GM21360 (cell line): ENCODE data around the gene PGA4.
"Not testable (repeated sequence)": the region's sequence is repeated elsewhere in the genome, so short reads cannot be mapped to it uniquely, and the experiment has no call there.

Source experiments
- ATAC-seq: cut with Tn5 transposase; IDR thresholded peaks from one replicate; pipeline ENCODE4 v1.9.1; 2021; ENCODE audit warnings: mild to moderate bottlenecking, moderate library complexity; ENCODE audit not compliant: unreplicated experiment

Gene PGA4

DNA sequence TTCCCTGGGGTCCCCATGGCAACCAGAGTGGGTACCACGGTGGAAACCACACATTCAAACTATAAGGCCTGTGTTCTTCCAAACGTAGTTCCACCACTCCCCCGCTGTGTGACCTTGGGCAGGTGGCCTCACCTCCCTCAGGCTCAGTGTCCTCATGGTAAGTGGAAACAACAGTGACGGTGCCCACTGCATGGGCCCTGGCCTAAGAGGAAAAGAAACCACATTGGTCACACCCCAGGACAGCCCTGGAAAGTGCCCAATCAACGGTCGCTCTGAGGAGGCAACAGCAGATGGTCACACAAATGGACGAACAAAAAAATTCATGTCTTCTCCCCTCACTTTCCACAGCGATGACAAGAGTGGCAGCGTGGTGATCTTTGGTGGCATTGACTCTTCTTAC lies 25.9 kb downstream of the PGA4 start:
- not testable (repeated sequence) for ATAC-seq

DNA sequence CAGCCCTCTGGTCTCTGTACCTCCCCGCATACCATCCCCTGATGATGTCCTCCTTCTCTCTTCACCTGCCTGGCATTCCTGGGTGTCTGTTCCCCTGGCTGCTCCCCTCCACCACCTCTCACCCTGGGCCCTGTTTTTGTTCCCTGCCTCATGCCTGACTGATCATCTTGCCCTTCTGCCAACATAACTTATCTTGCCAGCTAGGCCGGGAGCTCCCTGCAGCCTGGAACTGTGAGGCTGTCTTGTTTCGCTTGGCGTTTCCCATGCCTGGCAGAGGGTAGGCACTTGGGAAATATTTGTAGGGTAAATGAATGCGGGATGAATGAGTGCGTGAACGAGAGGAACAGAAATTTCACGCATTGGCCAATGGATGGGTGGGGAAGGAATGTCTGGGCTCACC lies 27.1 kb downstream of the PGA4 start:
- not testable (repeated sequence) for ATAC-seq

DNA sequence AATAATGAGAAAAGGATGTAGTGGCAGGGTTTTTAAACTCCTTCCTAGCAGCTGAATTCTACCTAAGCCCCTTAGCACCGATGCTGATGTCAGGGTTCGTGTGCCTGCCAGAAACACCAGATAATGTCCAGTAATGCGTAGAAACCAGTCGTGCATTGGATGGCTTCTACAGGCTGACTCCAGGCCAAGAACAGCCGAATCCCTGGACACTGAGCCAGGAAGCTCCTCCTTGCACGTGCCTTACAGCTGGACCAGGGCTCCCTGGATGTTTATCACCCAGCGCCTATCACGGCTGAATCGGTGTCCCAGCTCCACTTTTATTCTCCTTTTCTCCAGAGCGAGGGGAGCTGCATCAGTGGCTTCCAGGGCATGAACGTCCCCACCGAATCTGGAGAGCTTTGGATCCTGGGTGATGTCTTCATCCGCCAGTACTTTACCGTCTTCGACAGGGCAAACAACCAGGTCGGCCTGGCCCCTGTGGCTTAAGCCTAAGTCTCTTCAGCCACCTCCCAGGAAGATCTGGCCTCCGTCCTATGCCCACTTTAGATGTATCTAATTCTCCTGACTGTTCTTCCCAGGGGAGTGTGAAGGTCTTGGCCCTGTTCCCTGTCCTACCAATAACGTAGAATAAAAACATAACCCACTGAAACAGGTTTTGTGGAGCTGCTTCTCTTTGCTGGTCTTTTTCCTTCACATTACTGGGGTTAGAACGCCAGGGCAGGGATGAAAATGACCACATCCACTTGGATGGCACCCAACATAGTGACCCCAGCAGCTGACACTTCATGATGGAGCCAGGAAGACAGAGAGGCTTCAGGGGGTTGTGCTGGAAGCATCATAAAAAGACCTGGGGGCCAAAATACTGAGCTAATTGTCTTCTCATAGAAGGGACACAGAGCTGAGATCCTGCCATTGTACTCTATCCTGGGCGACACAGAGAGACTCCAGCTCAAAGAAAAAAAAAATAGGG lies 28.9 kb downstream of the PGA4 start:
- not testable (repeated sequence) for ATAC-seq

DNA sequence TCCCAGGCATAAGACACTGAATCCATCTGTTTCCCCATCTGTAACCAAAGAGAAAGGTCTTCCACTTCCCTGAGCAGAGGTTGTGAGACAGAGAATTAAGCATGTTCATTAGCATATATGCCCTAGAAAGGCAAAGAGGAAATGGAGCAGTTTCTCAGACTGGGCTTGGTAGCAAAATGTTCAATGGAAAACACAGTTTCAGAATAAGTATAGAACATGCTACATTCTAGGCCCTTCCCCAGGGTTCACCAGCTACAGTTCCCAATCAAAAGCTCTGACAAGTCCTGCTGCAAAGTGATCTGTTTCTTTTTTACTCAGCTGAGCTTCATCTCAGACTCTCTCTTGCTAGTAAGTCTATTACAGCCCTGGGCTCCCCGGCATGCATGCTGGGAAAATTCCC lies 30.2 kb downstream of the PGA4 start:
- not testable (repeated sequence) for ATAC-seq

DNA sequence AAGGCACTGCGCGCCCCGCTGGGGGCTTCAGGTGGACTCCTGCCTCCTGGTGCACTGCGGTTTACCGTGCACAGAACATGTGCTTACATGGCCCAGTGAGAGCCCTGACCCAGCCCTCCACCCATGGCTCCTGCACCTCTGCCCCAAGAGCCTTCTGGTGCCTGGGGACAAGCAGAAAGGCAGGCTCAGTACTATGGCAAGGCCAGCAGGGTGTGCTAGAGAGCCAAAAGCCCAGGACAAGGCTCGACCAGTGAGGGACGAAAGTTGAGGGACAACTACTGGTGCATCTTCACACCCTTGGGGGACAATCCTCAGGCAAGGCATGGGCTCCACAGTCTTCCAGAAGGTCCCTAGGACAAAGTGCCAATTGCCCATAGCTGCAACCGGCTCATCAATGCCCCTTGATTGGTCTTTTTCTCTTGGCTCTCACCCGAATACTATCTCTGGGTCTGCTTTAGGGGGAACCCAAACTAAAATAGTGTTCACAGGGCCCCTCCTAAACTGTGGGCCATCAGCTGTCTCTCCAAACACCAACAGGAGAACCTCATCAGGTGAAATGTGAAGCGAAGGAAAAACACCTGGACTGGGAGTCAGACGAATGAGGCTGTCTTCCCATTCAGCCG lies 32.4 kb downstream of the PGA4 start:
- ATAC-seq = peak; percentile 51

DNA sequence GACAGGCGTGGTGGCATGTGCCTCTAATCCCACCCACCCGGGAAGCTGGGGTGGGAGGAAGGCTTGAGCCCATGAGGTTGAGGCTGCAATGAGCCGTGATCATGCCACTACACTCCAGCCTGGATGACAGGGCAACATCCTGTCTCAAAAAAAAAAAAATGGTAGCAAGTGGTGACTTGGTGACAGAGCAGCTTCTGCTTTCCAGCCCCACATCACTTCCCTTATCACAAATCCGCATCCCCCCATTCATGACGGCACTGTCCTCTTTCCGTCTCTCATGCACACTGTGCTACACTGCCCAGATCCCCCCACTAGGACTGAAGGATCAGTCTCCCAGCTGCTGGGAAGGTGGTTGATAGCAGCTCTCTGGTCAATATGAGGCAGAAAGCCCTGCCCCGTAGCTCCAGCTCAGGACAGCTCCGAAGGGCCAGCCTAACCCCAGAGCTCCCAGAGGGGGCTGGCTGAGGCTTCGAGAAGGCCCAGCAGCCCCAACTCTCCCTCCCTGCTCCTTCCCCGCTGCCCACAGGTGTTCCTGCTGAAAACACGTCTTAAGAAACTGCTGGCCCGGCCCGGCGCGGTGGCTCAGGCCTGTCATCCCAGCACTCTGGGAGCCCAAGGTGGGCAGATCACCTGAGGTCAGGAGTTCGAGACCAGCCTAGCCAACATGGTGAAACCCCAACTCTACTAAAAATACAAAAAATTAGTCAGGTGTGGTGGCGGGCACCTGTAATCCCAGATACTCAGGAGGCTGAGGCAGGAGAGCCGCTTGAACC lies 34.7 kb downstream of the PGA4 start:
- ATAC-seq = no peak

GRCh38 chr11:61258546-61258945 lies 36.4 kb downstream of the PGA4 start:
- no peak for ATAC-seq

DNA sequence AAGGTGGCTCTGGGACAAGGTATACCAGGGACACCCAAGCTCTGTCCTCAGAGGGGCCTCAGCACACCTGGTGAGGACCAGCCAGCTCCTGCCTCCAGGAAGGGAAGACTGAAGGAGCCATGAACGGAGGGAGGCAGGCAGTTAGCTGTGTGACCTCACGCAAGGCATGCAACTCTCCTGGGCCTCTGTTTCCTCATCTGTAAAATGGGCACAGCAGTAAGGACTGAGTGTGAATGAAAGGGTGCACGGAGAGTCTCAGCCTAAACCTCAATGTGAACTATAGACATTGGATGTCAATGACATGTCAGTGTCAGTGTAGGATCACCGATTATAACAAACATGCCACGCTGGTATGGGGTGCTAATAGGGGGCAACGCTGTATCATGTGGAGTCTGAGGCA lies 37.2 kb downstream of the PGA4 start:
- ATAC-seq = no peak

- no peak for ATAC-seq
Observed at GRCh38 chr11:61264371-61264770, 42.2 kb downstream of the PGA4 start.

GRCh38 chr11:61264795-61265194 lies 42.6 kb downstream of the PGA4 start:
- ATAC-seq = no peak

DNA sequence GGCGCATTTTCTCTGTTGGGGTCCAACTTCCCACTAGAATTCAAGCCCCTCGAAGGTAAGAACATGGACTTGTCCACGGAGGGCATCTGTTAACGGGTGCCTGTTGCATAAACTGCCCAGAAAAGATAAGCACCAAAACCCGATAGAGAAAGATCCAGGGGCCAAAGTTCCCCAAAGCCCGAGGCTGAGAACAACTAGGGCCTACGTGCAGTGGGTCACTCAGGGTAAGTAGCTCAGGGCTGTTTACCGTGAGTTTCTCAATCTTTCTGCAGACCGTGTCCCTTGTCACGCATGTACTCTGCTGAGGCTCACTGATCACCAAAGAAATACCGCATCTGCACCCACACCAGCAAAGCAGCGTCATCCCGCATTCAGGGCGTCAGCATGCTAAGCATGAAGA lies 43.2 kb downstream of the PGA4 start:
- no peak for ATAC-seq

DNA sequence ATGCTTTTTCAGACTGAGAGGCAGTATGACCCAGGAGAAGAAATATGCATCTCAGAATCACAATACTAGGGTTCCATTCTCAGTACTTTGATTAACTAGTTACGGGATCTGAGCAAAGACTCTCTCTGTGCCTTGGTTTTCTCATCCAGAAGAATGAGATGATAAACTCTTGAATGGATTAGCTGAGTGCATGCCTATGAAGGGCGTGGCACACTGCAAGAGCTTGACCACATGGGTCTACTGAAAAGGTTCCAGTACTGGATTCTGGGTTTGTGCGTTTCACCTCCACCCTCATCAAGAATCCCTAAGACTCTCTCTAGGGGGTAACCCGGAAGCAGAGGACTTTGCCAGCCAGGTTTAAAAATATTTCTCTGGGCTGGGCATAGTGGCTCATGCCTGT lies 44.5 kb downstream of the PGA4 start:
- no peak for ATAC-seq

- no peak for ATAC-seq
Observed at GRCh38 chr11:61267437-61267841, 45.3 kb downstream of the PGA4 start.

DNA sequence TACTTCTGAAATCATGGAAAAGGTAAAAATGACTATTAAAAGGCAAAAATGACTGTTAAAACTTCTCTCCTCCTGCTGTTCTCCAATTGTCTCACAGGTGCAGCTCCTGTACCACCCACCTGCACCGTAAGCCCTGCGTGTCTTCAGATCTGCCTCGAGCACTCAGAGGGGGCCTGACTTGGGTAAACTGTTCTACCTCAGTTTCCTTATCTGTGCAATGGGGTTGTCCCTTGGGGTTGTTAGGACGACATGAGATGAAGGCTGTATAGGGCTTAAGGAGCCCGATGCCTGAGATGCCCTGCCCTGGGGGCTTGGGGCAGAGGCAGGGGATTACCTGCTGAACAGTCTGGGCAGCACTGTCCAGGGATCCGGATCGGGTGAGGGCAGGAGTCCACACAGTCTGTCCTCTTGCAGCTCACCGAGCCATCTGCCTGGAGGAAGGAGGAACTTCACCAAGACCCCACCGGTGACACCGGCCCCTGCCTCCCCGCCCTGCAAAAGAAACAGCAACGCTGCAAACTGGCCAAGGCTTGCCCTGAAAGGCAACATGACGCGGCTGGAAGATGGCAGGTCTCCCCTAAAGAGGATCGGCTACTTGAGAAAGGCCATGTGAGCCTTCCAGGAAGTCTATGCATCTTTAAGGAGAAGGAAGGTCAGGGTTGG lies 46.6 kb downstream of the PGA4 start:
- no peak for ATAC-seq

DNA sequence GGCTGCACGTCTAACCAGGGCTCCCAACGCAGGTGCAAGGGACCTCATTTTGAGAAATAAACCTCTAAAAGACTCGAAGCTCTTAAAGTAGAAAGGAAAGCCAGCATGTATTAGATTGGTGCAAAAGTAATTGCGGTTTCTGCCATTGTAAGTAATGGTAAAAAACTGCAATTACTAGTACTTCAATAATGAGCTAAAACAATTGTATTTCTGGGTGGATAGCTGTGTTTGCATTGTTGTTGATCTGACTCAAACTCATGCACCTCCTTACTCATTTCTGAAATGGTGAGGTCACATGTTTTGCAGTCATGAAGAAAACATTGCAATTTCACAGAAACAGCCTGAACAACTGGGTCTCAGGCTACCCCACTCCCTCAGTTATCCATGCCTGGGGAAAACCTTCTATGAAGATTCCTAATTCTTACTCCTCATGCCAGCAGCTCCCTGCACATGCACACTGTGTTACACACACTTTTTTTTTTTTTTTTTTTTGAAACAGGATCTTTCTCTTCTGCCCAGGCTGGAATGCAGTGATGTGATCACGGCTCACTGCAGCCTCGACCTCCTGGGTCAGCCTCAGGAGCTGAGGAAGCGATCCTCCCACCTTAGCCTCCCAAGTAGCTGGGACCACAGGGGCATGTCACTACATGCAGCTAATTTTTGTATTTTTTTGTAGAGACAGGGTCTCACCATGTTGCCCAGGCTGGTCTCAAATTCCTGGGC lies 48.4 kb downstream of the PGA4 start:
- ATAC-seq = no peak

DNA sequence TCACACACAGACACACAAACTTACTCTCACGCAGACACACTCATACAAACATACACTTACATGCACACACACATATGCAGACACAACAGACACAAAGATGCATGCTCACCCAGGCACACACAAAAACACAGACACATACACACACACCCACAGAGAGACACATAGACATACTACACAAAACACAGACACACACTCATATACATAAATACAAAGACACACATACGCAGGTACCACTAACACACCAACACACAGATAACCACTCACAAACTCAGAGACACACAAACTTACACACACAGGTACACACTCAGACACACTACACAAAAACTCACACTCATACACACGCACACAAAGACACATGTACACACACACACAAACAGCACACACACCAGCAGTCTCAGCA lies 50.6 kb downstream of the PGA4 start:
- ATAC-seq = no peak

DNA sequence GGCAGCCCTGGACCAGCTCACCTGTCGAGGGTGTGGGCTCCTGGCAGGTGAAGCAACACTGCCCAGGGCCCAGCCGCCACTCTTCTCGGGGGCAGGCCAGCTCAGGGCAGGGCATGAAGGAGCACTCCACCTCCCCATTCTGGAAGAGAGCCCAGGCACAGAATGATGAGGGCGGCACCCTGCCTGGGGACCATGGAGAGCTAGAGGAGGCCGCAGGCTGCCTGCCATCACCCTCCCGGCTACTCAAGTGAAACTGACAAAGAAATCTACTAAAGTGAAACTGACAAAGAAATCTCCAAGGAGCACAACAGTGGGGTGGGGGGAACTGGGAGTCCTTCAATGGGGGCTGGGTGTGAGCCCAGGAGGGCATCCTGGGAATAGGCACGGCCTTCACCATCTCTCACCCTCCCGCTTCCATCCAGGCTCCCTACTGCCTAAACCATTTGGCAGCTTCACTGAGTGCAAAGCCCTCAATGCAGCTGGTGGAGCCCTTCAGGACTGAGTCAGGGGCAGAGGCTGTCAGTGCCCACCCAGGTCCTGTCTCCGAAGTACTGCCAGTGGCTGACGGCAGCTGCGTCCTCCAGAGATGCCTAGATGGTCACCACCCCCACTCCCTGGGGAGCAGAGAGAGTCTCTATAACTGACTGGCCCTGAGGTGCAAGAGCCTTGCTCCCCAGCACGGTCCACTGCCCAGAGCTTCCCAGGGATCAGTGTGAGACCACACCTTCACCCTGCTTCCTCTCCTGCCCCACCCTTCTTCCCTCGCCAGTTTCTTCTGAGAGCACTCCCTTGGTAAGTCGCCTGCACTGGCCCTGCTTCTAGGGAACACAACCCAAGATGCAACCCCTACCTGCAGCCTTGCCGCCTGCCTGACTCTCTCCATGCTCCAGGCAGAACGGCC lies 51.3 kb downstream of the PGA4 start:
- no peak for ATAC-seq

GRCh38 chr11:61274084-61274483 lies 51.9 kb downstream of the PGA4 start:
- no peak for ATAC-seq

- ATAC-seq = no peak
Observed at GRCh38 chr11:61275191-61275590, 53.0 kb downstream of the PGA4 start.
